GM19328 (cell line): ENCODE results near the gene UBA52.
"Not testable (repeated sequence)": the region's sequence is repeated elsewhere in the genome, so short reads cannot be mapped to it uniquely, and the experiment has no call there.

Experiments used
- ATAC-seq: cut with Tn5 transposase; IDR thresholded peaks from one replicate; pipeline ENCODE4 v1.9.1; 2021; ENCODE audit warnings: mild to moderate bottlenecking, moderate library complexity; ENCODE audit not compliant: unreplicated experiment

Gene UBA52

GRCh38 chr19:18591735-18592385 lies 20.2 kb downstream of the UBA52 start:
- ATAC-seq: no peak

GRCh38 chr19:18592732-18593131 lies 21.1 kb downstream of the UBA52 start:
- ATAC-seq: not testable (repeated sequence)

GRCh38 chr19:18593367-18594095 lies 21.9 kb downstream of the UBA52 start:
- no peak for ATAC-seq

GRCh38 chr19:18594096-18594823 lies 22.6 kb downstream of the UBA52 start:
- no peak for ATAC-seq

GRCh38 chr19:18594824-18595373 lies 23.2 kb downstream of the UBA52 start:
- no peak for ATAC-seq

- no peak for ATAC-seq
Measured at GRCh38 chr19:18595475-18595874, 23.8 kb downstream of the UBA52 start.

GRCh38 chr19:18596752-18597157 lies 25.1 kb downstream of the UBA52 start:
- ATAC-seq: no peak

GRCh38 chr19:18597809-18598660 lies 26.4 kb downstream of the UBA52 start:
- no peak for ATAC-seq

GRCh38 chr19:18599485-18599884 lies 27.8 kb downstream of the UBA52 start:
- ATAC-seq: no peak

- not testable (repeated sequence) for ATAC-seq
Measured at GRCh38 chr19:18600692-18601397, 29.2 kb downstream of the UBA52 start.

- no peak for ATAC-seq
Measured at GRCh38 chr19:18601875-18602274, 30.2 kb downstream of the UBA52 start.

GRCh38 chr19:18603255-18603957 lies 31.7 kb downstream of the UBA52 start:
- no peak for ATAC-seq

GRCh38 chr19:18603958-18604819 lies 32.5 kb downstream of the UBA52 start:
- ATAC-seq: no peak

GRCh38 chr19:18604820-18605159 lies 33.1 kb downstream of the UBA52 start:
- no peak for ATAC-seq

- no peak for ATAC-seq
Measured at GRCh38 chr19:18605196-18605545, 33.5 kb downstream of the UBA52 start.

GRCh38 chr19:18605546-18606280 lies 34.1 kb downstream of the UBA52 start:
- no peak for ATAC-seq

GRCh38 chr19:18606281-18607225 lies 34.9 kb downstream of the UBA52 start, which contains the start of gene CRLF1:
Gene CRLF1, minus strand, starts transcription at chr19:18606799. Its CDS starts 143 bp downstream, at chr19:18606656.
- no peak for ATAC-seq
